GM18502 (cell line): Measurements from ENCODE around the gene ZNF683.

ENCODE experiments used
- ATAC-seq: cut with Tn5 transposase; IDR thresholded peaks from one replicate; pipeline ENCODE4 v1.9.1; 2021; ENCODE audit warnings: mild to moderate bottlenecking; ENCODE audit not compliant: unreplicated experiment, poor library complexity

The ZNF683 gene

GRCh38 chr1:26359981-26360806 is 12.4 kb downstream of the ZNF683 start:
- no peak for ATAC-seq

GRCh38 chr1:26358411-26359384 is 13.9 kb downstream of the ZNF683 start:
- no peak for ATAC-seq

- no peak for ATAC-seq
Measured at GRCh38 chr1:26357121-26357602, 15.4 kb downstream of the ZNF683 start.

- no peak for ATAC-seq
Measured at GRCh38 chr1:26356106-26356505, 16.4 kb downstream of the ZNF683 start.

GRCh38 chr1:26354972-26355371 is 17.6 kb downstream of the ZNF683 start:
- ATAC-seq: no peak

GRCh38 chr1:26353976-26354820 is 18.4 kb downstream of the ZNF683 start, which contains the start of gene CRYBG2:
CRYBG2 (minus strand) TSS chr1:26354130; CDS start chr1:26346657, 7,473 bp downstream.
- no peak for ATAC-seq

- no peak for ATAC-seq
Measured at GRCh38 chr1:26353210-26353859, 19.2 kb downstream of the ZNF683 start.

GRCh38 chr1:26352338-26352679 is 20.2 kb downstream of the ZNF683 start:
- no peak for ATAC-seq

- no peak for ATAC-seq
Measured at GRCh38 chr1:26351590-26352337, 20.8 kb downstream of the ZNF683 start.

- ATAC-seq: no peak
Measured at GRCh38 chr1:26350701-26351589, 21.6 kb downstream of the ZNF683 start.

GRCh38 chr1:26350343-26350700 is 22.2 kb downstream of the ZNF683 start:
- ATAC-seq: no peak

- ATAC-seq: no peak
Measured at GRCh38 chr1:26349877-26350244, 22.7 kb downstream of the ZNF683 start.

GRCh38 chr1:26349188-26349876 is 23.2 kb downstream of the ZNF683 start:
- no peak for ATAC-seq

GRCh38 chr1:26346274-26347033 is 26.1 kb downstream of the ZNF683 start:
- no peak for ATAC-seq

GRCh38 chr1:26345718-26346117 is 26.8 kb downstream of the ZNF683 start:
- ATAC-seq: no peak

- no peak for ATAC-seq
Measured at GRCh38 chr1:26344147-26344920, 28.2 kb downstream of the ZNF683 start.
